HUES48 (cell line): ENCODE data around the gene COG7.
"Not testable (repeated sequence)": the region's sequence is repeated elsewhere in the genome, so short reads cannot be mapped to it uniquely, and the experiment has no call there.

Experiments
- H3K27ac ChIP-seq: one replicate; pipeline ENCODE4 v1.7.0; 2013; ENCODE audit warnings: low read depth, low read length, inconsistent platforms
- H3K27me3 ChIP-seq: 2 replicates; pipeline ENCODE4 v1.6.1; 2013; ENCODE audit warnings: mild to moderate bottlenecking, low read length; ENCODE audit not compliant: control insufficient read depth, insufficient read depth
- H3K36me3 ChIP-seq: 2 replicates; pipeline ENCODE4 v1.6.1; 2013; ENCODE audit warnings: low read length; ENCODE audit not compliant: control insufficient read depth, insufficient read depth
- H3K4me1 ChIP-seq: 2 replicates; pipeline ENCODE4 v1.6.1; 2013; ENCODE audit warnings: mild to moderate bottlenecking, low read length; ENCODE audit not compliant: control insufficient read depth, insufficient read depth
- H3K4me3 ChIP-seq: 2 replicates; pipeline ENCODE4 v1.5.1; 2013; ENCODE audit warnings: mild to moderate bottlenecking, low read depth, low read length
- H3K9ac ChIP-seq: 2 replicates; pipeline ENCODE4 v1.6.1; 2013; ENCODE audit warnings: mild to moderate bottlenecking, low read depth, low read length, moderate library complexity
- H3K9me3 ChIP-seq: 2 replicates; pipeline ENCODE4 v1.6.1; 2013; ENCODE audit warnings: low read length; ENCODE audit not compliant: control insufficient read depth, insufficient read depth

COG7 gene

DNA sequence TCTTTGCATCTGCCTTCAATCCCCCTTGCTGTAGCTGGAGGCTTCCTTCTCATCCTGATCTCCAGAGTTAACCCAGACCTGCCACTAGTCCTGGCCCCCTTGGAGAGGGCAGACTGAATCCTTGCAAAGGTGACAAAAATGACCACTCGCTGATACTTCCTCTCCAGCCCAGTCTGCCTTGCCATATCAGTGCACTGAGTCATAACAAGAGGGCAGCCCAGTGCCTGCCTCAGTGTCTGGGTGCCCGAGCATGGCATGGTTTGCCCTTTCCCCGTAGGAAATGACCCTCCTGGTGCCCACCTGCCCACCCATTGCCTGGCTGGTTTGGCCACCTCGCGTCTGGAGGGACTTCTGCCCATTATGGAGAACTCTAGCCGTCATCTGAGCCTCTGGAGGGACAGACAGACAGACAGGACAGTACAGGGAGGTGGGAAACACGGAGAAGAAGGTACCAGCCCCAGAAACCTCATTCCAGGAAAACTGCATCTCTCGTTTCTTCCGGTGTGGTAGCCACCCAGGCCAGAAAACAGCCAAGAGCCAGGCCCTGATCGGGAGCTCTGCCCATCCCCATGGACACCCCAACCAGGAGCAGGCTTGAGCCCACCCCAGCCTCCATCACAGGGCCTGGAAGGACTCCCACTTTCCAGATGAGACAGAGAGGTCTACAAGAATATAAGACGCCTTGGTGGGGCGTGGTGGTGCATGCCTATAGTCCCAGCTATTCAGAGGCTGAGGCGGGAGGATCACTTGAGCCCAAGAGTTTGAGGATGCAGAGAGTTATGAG is 79.4 kb downstream of the COG7 start:
- Histone ChIP-seq H3K9me3 (no peaks in the 10 kb centered on the region), H3K36me3 (no peaks in the 10 kb centered on the region), H3K27ac (no peak overlapping the region), H3K4me1 (no peaks in the 10 kb centered on the region), H3K27me3 (no peaks in the 10 kb centered on the region), H3K9ac (no peak overlapping the region), H3K4me3 (no peak overlapping the region)

DNA sequence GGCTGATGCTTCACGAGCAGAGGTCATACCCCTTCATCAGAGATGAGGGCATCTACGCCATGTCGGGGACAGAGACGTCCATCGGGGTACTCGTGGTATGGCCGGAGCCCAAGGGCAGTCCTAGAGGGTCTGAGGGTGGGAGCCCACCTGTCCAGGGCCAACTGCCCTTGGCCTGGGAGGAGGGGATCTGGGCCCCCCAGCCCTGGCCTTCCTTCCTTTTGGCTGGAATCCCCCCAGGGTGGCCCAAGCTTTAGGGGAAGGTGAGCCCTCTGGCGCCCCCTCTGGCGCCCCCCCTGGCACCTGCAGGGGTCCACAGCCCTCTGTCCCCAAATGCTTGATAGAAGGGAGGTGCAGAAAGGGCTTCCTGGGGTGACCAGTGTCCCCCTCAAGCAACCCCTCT is 81.6 kb downstream of the COG7 start:
- H3K27me3 ChIP-seq = no peaks in the 10 kb centered on the region
- no peaks in the 10 kb centered on the region for H3K9me3 ChIP-seq
- no peaks in the 10 kb centered on the region for H3K36me3 ChIP-seq
- no peaks in the 10 kb centered on the region for H3K4me1 ChIP-seq
- H3K9ac ChIP-seq = no peak overlapping the region
- no peak overlapping the region for H3K4me3 ChIP-seq
- no peak overlapping the region for H3K27ac ChIP-seq

DNA sequence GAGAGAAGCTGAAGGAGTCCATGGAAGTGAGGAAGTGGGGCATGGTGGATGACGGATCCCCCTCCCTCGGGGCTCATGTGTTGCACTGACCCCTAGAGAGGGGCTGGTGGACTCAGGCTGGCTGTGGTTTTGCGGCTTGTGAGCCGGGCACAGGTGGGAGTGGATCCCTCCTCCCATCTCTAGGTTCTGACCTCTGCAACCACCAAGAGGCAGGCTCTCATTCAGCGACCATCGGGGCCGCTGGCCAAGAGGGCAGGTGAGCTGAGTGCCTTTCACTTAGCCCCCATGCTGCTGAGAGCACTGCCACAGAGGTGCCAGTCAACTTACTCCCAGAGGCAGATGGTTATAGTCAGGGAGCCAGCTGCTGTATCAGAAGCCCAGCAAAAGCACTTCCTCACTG is 83.6 kb downstream of the COG7 start:
- Histone ChIP-seq H3K9ac (no peak overlapping the region), H3K4me1 (peaks cover 6% of the 10 kb centered on the region; the same call in 1 of the 2 replicates), H3K27ac (no peak overlapping the region), H3K4me3 (no peak overlapping the region), H3K36me3 (no peaks in the 10 kb centered on the region), H3K9me3 (no peaks in the 10 kb centered on the region), H3K27me3 (no peaks in the 10 kb centered on the region)

DNA sequence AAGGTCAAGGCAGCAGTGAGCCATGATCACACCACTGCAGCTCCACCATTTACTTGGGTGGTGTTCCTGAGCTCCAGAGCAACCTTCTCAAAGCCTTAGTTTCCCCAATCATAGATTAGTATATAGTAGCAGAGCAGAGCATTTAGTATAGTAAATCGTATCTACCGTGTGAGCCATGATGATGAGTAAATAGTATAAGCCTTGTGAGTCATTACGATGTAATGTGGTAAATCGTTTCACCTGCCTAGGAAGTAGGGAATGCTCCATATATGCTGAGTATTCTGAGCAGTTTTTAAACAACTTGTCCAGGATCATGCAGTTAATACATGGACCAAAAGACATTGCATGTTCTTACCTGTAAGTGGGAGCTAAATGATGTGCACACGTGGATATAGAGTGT is 84.5 kb downstream of the COG7 start:
- Histone ChIP-seq H3K9ac (no peak overlapping the region), H3K27me3 (no peaks in the 10 kb centered on the region), H3K27ac (no peak overlapping the region), H3K4me3 (no peak overlapping the region), H3K9me3 (no peaks in the 10 kb centered on the region), H3K36me3 (no peaks in the 10 kb centered on the region), H3K4me1 (peaks cover 6% of the 10 kb centered on the region; the same call in 1 of the 2 replicates)

DNA sequence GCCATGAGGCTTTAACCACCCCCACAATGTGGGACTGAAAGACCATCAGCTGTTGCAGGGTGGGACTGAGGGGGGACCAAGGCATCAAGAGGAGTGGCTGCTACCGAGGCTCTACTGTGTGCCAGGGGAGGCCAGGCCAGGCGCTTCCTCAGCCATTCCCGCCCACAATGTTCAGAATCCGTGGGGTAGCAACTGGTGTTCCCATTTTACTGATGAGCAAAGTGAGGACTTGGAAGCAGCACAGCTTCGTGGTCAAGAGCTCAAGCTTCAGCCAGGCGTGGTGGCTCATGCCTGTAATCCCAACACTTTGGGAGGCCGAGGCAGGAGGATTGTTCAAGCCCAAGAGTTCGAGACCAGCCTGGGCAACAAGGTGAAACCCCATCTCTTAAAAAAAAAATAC is 85.0 kb downstream of the COG7 start:
- H3K27me3 ChIP-seq = no peaks in the 10 kb centered on the region
- no peak overlapping the region for H3K4me3 ChIP-seq
- no peaks in the 10 kb centered on the region for H3K9me3 ChIP-seq
- H3K36me3 ChIP-seq = no peaks in the 10 kb centered on the region
- peaks cover 6% of the 10 kb centered on the region; the same call in 1 of the 2 replicates for H3K4me1 ChIP-seq
- no peak overlapping the region for H3K9ac ChIP-seq
- no peak overlapping the region for H3K27ac ChIP-seq

DNA sequence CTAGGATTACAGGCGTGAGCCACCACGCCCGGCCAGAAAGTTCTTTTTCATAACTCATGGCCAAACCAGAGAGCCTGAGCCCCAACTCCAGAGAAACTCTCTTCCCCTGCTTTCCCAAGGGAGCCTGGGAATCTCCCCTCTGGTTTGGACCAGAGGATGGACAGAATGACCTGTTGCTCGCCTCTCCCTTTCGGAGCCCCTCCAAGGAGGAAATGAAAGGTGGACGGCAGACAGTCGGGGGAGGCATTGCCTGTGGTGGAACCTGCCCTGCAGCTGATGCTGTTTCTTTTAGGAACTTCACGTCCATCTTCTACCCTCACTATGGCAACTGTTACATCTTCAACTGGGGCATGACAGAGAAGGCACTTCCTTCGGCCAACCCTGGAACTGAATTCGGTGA is 85.4 kb downstream of the COG7 start:
- Histone ChIP-seq H3K4me1 (peaks cover 6% of the 10 kb centered on the region; the same call in 1 of the 2 replicates), H3K27me3 (no peaks in the 10 kb centered on the region), H3K27ac (no peak overlapping the region), H3K9ac (no peak overlapping the region), H3K9me3 (no peaks in the 10 kb centered on the region), H3K4me3 (no peak overlapping the region), H3K36me3 (no peaks in the 10 kb centered on the region)

DNA sequence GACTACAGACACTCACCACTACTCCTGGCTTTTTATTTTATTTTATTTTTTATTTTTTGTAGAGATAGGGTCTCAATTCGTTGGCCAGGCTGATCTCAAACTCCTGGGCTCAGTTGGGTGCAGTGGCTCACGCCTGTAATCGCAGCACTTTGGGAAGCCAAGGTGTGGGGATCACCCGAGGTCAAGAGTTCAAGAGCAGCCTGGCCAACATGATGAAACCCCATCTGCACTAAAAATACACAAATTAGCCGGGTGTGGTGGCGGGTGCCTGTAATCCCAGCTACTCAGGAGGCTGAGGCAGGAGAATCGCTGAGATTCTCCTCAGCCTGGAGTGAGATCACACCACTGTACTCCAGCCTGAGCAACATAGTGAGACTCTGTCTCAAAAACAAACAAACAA is 86.6 kb downstream of the COG7 start:
- H3K9ac ChIP-seq, H3K27me3 ChIP-seq, H3K4me3 ChIP-seq, H3K36me3 ChIP-seq, H3K27ac ChIP-seq, H3K9me3 ChIP-seq, H3K4me1 ChIP-seq: not testable (repeated sequence)

DNA sequence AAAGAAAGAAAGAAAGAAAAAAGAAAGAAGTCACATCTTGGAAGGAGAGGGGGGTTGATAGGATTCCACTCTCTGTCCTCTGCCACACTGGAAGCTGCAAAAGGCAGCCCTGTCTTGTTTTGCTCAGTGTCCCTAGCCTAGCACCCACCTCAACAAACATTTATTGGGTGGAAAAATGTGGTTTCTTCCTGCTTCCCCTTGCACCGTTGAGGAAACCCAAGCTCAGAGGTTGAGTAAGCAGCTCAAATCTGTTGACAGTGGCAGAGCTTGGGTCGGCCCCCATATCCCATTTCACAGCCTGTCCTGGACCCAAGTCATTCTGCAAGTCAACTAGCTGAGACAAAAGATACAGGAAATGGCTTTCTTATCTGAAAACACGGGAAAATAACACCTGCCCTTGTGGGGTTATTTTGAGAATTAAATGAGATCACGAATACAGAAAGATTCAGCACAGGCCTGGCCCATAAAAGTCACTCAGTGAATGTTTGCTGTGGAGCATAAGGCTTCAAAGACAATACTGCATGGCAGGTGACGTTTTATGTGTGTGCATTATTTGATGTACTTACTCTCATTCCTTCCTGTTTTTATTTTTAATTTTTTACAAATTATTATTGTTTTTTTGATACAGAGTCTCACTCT is 87.3 kb downstream of the COG7 start:
- no peaks in the 10 kb centered on the region for H3K27me3 ChIP-seq
- H3K4me1 ChIP-seq = peaks cover 6% of the 10 kb centered on the region; the same call in 1 of the 2 replicates
- no peaks in the 10 kb centered on the region for H3K9me3 ChIP-seq
- no peak overlapping the region for H3K9ac ChIP-seq
- no peak overlapping the region for H3K4me3 ChIP-seq
- no peak overlapping the region for H3K27ac ChIP-seq
- no peaks in the 10 kb centered on the region for H3K36me3 ChIP-seq

DNA sequence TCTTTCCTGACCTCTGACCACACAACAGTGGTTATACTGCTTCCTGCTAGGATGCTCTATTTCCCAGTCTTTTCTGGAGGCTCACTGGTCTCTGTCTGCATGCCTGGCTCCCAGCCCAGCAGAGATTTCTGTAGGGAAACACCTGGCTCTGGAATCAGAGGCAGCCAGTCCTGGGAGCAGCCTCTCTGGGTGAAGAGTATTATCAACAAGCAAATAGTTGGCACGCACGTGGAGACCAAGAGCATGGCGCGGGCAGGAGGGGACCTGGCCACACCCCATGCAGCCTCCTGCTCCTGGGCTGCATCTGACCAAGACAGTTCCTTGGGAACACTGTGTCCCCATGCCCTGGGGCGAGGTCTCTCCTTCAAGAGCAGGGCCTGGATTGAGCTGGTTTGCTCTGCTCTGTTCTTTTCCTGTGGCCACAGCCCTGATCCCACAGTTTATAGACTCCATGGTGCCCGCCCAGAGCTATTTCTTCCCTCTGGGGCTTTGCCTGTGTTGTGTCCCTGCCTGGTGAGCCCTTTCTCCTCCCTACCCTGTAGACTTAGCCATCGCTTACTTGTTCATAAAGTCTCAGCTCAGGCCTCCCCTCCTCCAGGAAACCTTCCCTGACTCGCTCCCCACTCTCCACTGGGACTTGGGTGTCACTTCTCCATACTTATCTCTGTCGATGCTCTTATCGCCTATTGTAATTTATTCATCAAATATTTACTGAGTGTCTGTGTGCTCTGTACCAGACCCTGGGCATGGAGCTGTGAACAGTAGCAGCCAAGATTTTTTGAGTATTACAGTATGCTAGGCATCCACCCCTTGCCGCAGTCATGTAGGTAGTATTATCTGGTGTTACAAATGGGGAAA is 90.3 kb downstream of the COG7 start:
- no peak overlapping the region for H3K27ac ChIP-seq
- no peak overlapping the region for H3K4me3 ChIP-seq
- peaks cover 6% of the 10 kb centered on the region; the same call in 1 of the 2 replicates for H3K4me1 ChIP-seq
- no peaks in the 10 kb centered on the region for H3K27me3 ChIP-seq
- H3K9ac ChIP-seq = no peak overlapping the region
- no peaks in the 10 kb centered on the region for H3K36me3 ChIP-seq
- no peaks in the 10 kb centered on the region for H3K9me3 ChIP-seq

DNA sequence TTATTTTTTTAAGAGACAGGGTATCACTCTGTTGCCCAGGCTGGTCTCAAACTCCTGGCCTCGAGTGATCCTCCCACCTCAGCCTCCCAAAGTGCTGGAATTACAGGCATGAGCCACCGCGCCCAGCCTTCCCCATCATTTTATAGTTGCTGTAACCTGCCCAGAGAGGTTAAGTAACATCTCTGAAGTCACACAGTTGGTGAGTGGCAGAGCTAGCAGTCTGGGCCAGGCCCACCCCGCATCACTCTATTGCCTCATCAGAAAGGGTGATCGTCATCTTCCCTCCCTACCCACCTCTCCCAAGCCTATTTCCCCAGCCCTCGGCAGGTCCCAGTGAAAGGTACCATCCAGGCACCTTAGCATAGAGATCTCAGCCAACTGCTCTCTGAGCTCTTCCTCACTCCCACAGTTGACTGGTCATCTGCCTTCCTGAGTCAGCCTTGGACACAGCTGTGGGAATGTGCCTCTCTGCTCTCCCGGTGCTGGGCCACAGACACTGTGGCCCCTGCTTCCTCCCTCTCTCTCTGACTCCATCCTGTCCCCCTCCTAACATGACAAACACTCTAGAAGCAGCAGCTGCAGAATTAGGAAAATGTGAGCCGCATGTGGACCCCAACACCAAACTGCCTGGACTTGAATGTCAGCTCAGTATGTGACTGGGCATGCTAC is 93.8 kb downstream of the COG7 start:
- H3K27me3 ChIP-seq = no peaks in the 10 kb centered on the region
- no peaks in the 10 kb centered on the region for H3K4me1 ChIP-seq
- H3K27ac ChIP-seq = no peak overlapping the region
- no peak overlapping the region for H3K9ac ChIP-seq
- no peaks in the 10 kb centered on the region for H3K36me3 ChIP-seq
- H3K9me3 ChIP-seq = no peaks in the 10 kb centered on the region
- H3K4me3 ChIP-seq = no peak overlapping the region
